GM19193 (cell line): ENCODE results near the gene AOC3.

Source experiments
- POLR2A ChIP-seq: IDR thresholded peaks from 4 replicates; pipeline ENCODE4 v1.6.1; 2011; ENCODE audit not compliant: insufficient read depth, insufficient read length; ENCODE audit errors: extremely low read depth

The AOC3 gene

DNA sequence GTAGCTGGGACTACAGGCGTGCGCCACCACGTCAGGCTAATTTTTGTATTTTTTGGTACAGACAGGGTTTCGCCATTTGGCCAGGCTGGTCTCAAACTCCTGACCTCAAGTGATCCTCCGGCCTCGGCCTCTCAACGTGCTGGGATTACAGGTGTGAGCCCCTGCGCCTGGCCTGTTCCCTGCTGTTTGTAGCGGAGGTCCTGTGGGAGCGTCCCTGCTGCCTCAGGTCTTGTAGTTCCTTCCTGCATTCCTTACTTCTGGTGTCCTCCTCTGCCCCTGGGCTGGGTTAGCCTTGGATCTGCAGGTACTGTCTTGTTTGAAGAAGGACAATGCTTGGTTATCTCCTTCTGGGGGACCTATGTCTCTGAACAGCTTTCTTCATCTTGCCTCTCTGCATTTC is 26.0 kb downstream of the AOC3 start:
- no peak for TF ChIP-seq POLR2A

DNA sequence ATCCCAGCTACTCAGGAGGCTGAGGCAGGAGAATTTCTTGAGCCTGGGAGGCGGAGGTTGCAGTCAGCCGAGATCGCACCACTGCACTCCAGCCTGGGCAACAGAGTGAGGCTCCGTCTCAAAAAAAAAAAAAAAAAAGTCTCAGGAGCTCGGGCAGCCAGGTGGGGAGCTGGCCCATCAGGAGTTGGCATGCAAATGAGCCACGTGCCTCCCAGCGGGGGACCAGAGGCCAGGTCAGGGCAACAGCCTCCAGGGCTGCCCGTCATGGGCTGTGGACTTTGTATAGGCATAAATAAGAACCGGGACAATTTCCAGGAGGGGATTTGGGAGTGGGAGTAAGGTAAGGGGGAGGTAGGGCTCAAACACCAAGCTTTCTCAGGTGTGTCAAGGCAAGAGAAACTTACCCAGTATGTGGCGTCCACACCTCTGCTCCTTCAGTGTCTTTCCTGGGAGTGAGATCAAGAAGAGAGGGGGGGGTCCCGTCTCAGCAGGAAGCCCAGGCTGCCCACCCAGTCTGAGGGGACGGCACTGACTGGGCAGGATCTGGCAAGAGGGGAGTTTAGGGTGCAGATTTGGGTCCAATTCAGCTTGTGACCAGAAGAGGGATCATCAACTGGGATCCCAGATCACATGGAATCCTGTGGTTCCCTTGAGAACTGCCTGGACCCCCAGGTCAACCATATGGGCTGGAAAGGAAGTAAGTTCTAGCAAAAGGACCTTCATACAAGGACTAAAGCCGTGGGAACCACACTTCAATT is 27.3 kb downstream of the AOC3 start:
- no peak for TF ChIP-seq POLR2A

DNA sequence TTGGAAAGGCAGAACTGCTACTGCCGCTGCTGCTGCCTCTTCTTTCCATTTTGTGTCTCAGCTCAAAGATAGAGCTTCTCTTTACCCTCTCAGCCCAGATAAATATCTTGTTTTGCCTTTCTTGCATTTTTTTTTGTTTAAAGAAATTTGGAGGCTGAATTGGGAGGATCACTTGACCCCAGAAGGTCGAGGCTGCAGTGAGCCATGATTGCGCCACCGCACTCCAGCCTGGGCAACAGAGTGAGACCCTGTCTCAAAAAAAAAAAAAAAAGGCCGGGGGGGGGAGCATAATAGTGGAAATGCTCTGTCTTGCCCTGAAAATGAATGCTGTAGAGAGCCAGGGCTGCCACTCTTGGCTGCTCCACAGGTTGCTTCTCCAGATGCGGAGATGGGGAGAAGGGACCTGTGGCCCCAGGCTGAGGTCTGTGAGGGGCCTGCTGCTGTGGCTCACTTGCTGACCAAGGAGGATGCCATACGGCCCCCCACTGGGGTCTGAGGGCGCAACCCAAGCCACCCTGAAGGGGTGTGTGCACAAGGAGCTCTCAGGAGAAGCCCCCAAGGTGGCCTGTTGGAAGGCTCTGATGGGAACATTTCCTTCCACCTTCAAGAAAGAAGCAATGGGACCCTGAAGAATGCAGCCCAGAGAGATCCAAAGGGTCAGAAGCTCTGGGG is 28.1 kb downstream of the AOC3 start:
- TF ChIP-seq POLR2A, result no peak

DNA sequence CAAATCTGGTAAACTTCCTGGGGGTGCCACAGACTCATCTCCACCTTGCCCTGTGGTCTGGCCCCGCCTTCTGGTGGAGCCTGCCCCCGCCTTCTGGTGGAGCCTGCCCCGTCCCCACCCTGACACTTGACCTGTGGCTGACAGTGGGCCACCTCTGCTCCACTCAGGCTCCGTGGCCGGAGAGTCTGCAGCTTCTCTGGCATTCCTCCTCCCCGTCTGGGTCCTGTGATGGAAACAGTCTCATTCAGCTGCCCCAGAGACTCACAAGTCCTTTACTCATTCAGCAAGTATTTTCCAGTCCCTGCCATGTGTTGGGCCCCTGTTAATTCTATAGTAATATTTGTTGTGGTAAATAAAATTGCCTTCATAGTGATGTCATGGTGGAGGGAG is 28.6 kb downstream of the AOC3 start:
- no peak for TF ChIP-seq POLR2A

DNA sequence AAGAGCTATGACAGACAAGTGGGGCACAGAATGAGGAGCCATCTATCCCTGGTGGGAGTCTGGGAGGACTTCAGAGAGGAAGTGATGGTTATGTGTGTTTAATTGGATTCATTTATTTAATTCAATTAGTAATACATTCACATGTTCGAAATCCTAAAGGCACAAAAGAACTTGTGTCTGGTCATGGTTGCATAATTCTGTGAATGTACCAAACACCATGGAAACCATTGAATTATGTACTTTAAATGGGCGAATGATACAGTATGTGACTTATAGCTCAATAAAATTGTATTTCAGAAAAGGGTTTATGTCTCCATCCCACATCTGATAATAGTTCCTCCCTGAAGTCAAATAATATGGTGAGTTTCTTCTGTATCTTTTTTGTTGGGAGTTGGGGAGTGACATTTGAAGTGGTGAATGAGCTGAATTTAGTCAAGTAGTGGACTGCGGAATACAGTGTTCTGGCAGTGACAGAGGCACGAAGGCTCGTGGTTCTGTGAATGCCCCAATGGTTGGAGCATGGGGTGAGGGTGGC is 29.8 kb downstream of the AOC3 start:
- no peak for TF ChIP-seq POLR2A

DNA sequence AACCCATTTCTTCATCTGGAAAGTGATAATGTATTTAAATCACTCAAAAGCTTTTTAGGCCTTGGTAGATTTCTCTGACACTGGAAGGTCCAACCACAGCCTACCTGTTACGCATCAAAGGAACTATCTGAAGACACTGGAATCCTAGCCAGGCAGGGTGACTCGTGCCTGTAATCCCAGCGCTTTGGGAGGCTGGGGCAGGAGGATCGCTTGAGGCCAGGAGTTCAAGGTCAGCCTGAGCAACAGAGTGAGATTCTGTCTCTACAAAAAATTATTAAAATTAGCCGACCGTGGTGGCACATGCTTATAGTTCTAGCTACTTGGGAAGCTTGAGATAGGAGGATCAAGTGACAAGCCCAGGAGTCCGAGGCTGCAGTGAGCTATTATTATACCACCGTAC is 31.2 kb downstream of the AOC3 start:
- TF ChIP-seq POLR2A, result no peak

DNA sequence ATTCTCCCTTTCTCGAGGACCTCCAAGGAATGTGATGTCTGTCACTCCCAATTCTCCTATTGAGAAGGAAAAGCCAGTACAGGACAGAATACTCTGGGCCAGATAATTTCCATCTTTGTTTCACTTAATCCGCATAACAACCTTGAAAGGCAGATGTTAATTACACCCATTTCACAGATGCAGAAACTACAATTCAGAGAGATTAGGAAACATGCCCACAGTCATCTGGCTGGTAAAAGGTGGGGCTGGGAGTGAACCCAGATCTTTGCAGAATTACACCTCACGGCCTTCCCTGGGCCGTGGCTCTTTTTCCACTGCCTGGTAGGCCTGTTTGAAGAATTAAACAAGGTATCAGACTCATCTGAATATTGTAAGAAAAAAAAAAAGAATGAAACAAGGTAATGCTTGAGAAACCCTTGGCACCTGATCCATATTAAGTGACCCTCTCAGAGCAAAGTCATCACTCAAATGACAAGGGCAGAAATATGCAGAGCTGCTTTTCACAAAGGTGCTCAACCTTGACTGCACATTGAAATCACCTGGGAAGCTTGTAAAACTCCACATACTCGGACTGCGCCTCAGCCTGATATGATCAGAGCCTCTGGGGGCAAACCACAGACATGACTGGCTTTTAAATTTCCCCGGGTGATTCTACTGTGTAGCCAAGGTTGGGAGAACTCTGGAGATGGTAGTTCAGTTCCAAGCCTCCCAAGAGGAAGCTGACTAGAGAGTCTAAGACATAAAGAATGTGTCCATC is 33.0 kb downstream of the AOC3 start:
- no peak for TF ChIP-seq POLR2A

DNA sequence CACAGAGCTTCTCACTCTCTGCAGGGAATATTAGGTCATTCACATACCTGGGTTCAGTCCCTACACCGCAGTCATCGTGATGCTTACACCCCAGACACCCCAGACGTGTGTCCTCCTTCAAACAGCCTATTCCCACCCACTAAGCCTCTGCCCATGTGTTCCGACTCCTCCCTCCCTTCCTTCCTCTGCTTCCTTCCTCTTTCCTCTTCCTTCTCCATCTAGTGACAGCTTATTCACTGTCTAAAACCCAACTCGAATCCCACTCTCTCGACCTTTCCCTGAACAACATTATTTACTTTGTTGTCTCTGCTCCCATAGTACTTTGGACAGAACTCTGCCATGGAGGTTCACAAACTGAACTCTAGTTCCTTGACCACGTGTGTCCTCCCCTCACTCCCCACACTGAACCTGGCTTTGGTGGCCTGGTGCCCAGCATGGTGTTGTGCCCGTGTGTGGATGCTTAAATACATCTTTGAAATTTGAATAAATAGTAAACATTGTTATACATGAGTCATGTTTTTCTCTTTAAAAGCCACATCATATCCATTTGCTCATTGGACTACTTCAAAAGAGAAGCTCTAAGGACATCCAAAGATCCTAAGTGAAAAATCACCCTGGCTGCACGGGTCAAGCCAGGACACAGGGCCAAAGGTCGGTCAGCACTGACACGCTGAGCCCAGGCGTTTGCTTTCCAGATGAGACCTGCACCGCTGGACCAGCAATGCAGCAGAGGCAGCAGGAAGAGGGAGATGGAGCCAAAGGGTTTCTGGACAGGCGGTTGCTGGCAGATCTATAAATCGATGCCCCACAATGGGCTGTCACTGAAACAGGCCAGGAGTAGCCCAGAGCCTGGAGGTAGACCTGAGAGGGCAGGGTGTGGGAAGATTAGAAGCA is 35.5 kb downstream of the AOC3 start:
- TF ChIP-seq POLR2A, result no peak

DNA sequence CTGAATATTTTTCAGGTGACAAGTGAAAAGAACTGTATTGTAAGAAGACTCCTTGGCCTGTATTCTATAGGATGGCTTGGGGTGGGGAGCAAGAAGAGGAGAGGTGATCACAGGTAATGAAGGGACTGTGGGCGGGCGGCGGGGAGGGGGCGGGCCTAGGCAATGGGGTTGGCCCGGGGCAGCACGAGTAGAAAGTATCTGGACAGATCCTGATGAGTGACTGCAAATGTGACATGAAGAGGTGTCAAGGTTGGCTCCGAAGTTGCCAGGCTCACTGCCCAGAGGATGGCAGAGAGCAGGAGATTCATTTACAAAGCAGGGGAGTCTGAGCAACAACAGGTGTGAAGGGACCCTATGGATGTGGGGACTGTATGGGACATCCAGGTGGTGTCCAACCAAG is 38.8 kb downstream of the AOC3 start:
- no peak for TF ChIP-seq POLR2A

DNA sequence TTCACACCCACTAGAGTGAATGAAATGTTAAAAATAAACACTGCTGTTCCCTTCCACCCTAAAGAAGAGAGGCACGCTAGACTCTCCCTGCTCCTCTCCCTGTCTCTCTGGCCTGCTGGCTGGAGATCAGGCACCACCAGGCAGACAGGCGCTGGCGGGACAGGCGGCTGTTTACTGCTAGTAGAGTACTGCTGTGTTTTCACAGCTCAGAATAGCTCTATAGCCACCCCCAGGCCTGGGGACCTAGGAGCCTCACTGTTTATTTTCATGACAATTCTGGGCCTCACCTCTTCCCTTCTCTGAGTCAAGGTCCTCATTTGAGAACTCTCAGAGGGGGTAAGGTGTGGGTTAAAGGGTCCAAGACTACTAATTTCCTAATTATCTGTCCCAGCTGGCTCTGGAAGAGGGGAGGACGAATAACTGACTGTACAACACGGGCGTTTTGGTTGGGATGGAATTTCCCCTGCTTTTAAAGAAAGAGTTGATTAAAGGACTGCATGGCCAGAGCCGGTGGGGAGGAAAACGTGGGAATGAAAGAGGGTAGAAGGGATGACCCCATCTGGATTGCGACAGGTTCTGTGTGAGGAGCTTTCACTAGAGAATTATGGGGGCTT is 40.6 kb downstream of the AOC3 start:
- TF ChIP-seq POLR2A, result no peak

DNA sequence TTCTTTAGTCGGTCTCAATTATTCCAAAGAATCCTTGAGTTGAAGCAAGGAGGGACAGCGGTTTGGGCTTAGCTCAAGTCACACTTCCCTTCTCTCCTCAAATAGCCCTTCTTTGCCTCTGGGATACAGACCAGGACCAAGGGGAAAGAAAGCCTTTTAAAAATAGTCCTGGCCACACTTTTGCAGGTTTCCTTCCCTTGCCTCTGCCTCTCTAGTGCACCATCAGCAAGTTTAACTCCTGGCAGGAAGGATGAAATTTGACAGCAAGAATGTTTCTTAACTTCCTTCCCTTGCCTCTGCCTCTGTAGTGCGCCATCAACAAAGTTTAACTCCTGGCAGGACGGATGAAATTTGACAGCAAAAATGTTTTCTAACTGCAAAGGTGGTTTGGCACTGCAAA is 42.4 kb downstream of the AOC3 start:
- TF ChIP-seq POLR2A, result no peak

DNA sequence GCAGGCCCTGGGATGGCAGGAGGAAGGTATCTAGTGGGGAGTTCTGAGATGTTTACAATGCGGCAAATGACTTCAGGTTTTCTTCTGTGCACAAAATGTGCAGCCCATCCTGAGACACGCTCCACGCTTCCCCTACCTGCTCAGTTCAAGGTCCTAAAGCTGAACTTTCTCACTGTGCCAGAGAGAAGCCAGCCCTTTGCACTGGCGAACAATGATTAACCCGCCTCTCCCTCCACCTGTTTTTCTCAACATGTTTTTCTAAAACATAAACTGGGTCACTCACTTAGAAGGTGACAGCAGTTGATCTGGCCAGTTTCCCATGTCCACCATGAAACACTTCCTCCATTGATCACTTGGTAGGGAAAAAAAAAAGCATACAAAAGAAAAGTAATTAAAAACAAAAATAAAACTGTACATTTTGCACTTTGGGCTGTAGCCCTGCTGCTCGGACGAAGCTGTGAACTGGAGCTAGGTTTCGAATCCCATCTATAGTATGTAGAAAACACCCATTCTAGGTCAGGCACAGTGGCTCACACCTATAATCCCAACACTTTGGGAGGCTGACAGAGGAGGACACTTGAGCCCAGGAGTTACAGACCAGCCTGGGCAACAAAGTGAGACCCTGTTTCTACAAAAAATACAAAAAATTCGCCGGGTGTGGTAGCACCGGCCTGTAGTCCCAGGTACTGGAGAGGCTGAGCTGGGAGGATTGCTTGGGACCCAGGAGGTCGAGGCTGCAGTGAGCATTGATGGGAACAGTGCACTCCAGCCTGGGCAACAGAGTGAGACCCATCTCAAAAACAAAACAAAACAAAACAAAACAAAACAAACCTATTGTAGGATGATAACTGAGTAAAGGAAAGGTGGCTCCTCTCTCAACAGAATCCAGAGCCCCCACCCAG is 43.5 kb downstream of the AOC3 start:
- no peak for TF ChIP-seq POLR2A

DNA sequence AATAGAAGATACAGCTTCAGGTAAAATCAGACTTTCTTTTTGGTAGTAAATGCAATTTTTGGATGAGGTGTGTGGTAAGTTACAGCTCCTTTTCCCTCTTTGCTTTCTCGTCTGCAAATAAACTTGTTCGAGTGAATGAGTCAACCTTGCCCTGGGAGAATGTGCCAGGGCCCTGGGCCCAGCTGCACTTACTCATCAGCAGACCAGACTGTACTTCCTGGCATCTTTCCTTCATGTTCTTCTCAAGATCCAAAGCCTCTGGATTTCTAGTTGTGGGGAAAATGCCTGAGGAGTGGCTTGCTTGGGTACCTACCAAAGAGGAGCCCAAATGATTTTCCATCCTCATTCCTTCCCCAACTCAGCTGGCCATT is 44.2 kb downstream of the AOC3 start:
- TF ChIP-seq POLR2A, result no peak
